Astrocyte (in vitro differentiated cells and primary cell): ENCODE results near the gene ZNF556. TPM values are rescaled to one million over a fixed set of nuclear protein-coding genes. Genes with fewer than 3 reads are reported as not detected.
A peak's percentile ranks its signal among the peaks of the same experiment; 100 is the strongest.

ENCODE experiments used
- DNase-seq: peaks from one replicate; pipeline ENCODE4 v3.0.0-alpha.2; 2010; ENCODE audit warnings: low read depth
- FAIRE-seq: peaks from 2 replicates; lab custom pipeline; 2011; peaks lifted over from hg19 to GRCh38; lab: Jason Lieb, UNC
- H2AFZ ChIP-seq: 2 replicates; pipeline ENCODE4 v1.6.0; 2012; ENCODE audit warnings: low read depth, low read length, inconsistent platforms
- H3K27ac ChIP-seq: 2 replicates; pipeline ENCODE4 v1.5.1; 2011; ENCODE audit warnings: low read depth, low read length, inconsistent platforms
- H3K27me3 ChIP-seq: 2 replicates; pipeline ENCODE4 v1.6.0; 2011; ENCODE audit warnings: low read length, inconsistent platforms; ENCODE audit not compliant: insufficient read depth
- H3K36me3 ChIP-seq: 2 replicates; pipeline ENCODE4 v1.5.1; 2011; ENCODE audit warnings: low read length, inconsistent platforms; ENCODE audit not compliant: insufficient read depth
- H3K4me1 ChIP-seq: 2 replicates; pipeline ENCODE4 v1.5.1; 2011; ENCODE audit warnings: low read length, inconsistent platforms; ENCODE audit not compliant: insufficient read depth
- H3K4me2 ChIP-seq: 2 replicates; pipeline ENCODE4 v1.6.0; 2012; ENCODE audit warnings: low read length, inconsistent platforms
- H3K4me3 ChIP-seq: 2 replicates; pipeline ENCODE4 v1.5.1; 2011; ENCODE audit warnings: low read depth, mild to moderate bottlenecking, low read length, inconsistent platforms; ENCODE audit not compliant: insufficient read depth
- H3K79me2 ChIP-seq: 2 replicates; pipeline ENCODE4 v1.6.0; 2012; ENCODE audit warnings: mild to moderate bottlenecking, low read length, inconsistent platforms; ENCODE audit not compliant: insufficient read depth
- H3K9ac ChIP-seq: 2 replicates; pipeline ENCODE4 v1.6.0; 2012; ENCODE audit warnings: mild to moderate bottlenecking, low read length, inconsistent platforms
- H3K9me3 ChIP-seq: 2 replicates; pipeline ENCODE4 v1.5.1; 2012; ENCODE audit warnings: low read depth, mild to moderate bottlenecking, low read length, inconsistent platforms; ENCODE audit not compliant: insufficient read depth
- H4K20me1 ChIP-seq: 2 replicates; pipeline ENCODE4 v1.6.0; 2012; ENCODE audit warnings: low read length, inconsistent platforms; ENCODE audit not compliant: insufficient read depth
- H3K27ac Mint-ChIP-seq: one replicate; pipeline ENCODE4 v1.8.0; 2021; ENCODE audit warnings: mild to moderate bottlenecking, mixed read lengths; ENCODE audit not compliant: unreplicated experiment
- H3K27me3 Mint-ChIP-seq: one replicate; pipeline ENCODE4 v1.8.0; 2021; ENCODE audit warnings: low read depth, mixed read lengths; ENCODE audit not compliant: unreplicated experiment
- H3K36me3 Mint-ChIP-seq: one replicate; pipeline ENCODE4 v1.8.0; 2021; ENCODE audit warnings: low read depth, mixed read lengths; ENCODE audit not compliant: unreplicated experiment
- H3K4me1 Mint-ChIP-seq: one replicate; pipeline ENCODE4 v1.8.0; 2021; ENCODE audit warnings: low read depth, mixed read lengths; ENCODE audit not compliant: unreplicated experiment
- H3K4me3 Mint-ChIP-seq: one replicate; pipeline ENCODE4 v1.8.0; 2021; ENCODE audit warnings: mild to moderate bottlenecking, moderate library complexity, mixed read lengths; ENCODE audit not compliant: unreplicated experiment
- H3K9me3 Mint-ChIP-seq: one replicate; pipeline ENCODE4 v1.8.0; 2021; ENCODE audit warnings: mild to moderate bottlenecking, mixed read lengths; ENCODE audit not compliant: unreplicated experiment
- CTCF ChIP-seq: IDR thresholded peaks from 2 replicates; pipeline ENCODE4 v1.5.1; 2011; ENCODE audit warnings: low read depth, mild to moderate bottlenecking, inconsistent platforms, low read length, moderate library complexity; ENCODE audit not compliant: insufficient read depth
- EZH2 ChIP-seq: IDR thresholded peaks from 2 replicates; pipeline ENCODE4 v1.6.1; 2012; ENCODE audit warnings: mild to moderate bottlenecking, low read length, inconsistent platforms; ENCODE audit not compliant: insufficient read depth
- total RNA-seq: library from RNA; stranded (reverse); gene quantifications from 2 replicates; pipeline ENCODE4 v1.2.1, GENCODE V29; 2021

Gene ZNF556
- total RNA-seq, 1 donor from 2014 or later: not detected

DNA sequence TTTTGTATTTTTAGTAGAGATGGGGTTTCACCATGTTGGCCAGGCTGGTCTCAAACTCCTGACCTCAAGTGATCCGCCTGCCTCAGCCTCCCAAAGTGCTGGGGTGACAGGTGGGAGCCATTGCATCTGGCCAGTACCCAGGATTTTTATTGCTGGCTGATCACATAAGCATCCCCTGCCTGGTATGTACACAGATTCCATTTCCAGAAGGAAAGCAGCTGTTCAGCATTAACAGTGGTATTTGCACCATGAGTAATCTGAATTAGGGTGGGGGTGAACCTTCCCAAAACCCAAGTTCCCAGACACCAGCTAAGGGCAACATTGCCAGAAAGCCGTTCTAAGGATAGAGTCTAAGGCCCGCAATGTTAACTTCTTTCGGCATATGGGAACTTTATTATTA, 18.5 kb upstream of the ZNF556 start:
- H3K4me3 ChIP-seq: no peak overlapping the region
- H2AFZ ChIP-seq: no peak overlapping the region
- H3K9me3 ChIP-seq: peaks cover 33% of the 10 kb centered on the region
- no peaks in the 10 kb centered on the region for H3K4me1 ChIP-seq
- Mint-ChIP-seq H3K27me3 (no peaks in the 10 kb centered on the region), H3K36me3 (peaks cover 61% of the 10 kb centered on the region), H3K27ac (no peak overlapping the region), H3K4me3 (no peak overlapping the region), H3K9me3 (peaks cover 59% of the 10 kb centered on the region), H3K4me1 (no peaks in the 10 kb centered on the region)
- H3K36me3 ChIP-seq: peaks cover 19% of the 10 kb centered on the region
- no peak overlapping the region for H3K27ac ChIP-seq
- no peaks in the 10 kb centered on the region for H3K27me3 ChIP-seq
- H3K9ac ChIP-seq: no peak overlapping the region
- peaks cover 15% of the 10 kb centered on the region for H4K20me1 ChIP-seq
- no peak for TF ChIP-seq CTCF
- no peak for TF ChIP-seq EZH2
- H3K79me2 ChIP-seq: peaks cover 36% of the 10 kb centered on the region
- FAIRE-seq (no peak), DNase-seq (no peak)
- H3K4me2 ChIP-seq: no peak overlapping the region

DNA sequence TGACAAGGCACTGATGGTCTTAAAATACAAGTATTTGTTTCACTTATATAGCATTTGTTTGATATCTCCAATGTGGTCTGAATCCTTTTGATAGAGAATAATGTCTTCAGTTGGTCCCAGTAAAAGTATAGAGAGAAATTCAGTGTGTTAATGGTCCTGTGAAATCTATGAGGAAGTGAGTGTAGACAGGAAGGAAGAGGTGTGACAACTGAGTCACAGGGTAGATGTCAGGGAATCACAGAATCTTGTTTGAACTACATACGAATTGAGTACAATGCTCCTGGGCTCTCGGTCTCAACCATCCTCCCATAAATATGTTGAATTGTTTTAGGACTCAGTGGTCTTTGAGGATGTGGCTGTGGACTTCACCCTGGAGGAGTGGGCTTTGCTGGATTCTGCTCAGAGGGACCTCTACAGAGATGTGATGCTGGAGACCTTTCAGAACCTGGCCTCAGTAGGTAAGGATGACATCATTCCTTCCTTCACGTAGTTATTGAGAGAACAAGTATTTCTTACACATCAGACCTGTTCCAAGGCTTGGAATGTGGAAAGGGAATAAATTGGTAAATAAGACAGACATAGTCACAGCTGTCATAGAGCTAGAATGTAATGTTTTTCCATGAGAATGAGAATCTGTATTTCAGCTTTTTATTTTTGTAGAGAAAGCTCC, 16.7 kb upstream of the ZNF556 start:
- no peak overlapping the region for H2AFZ ChIP-seq
- Mint-ChIP-seq H3K4me3 (no peak overlapping the region), H3K27ac (no peak overlapping the region), H3K36me3 (peaks cover 72% of the 10 kb centered on the region), H3K27me3 (no peaks in the 10 kb centered on the region), H3K9me3 (peaks cover 71% of the 10 kb centered on the region), H3K4me1 (no peaks in the 10 kb centered on the region)
- no peaks in the 10 kb centered on the region for H3K27me3 ChIP-seq
- H3K79me2 ChIP-seq: peaks cover 23% of the 10 kb centered on the region
- peaks cover 47% of the 10 kb centered on the region for H3K9me3 ChIP-seq
- H3K9ac ChIP-seq: no peak overlapping the region
- H4K20me1 ChIP-seq: peaks cover 13% of the 10 kb centered on the region
- H3K4me3 ChIP-seq: no peak overlapping the region
- H3K4me2 ChIP-seq: no peak overlapping the region
- no peak for FAIRE-seq
- TF ChIP-seq EZH2: no peak
- TF ChIP-seq CTCF: no peak
- no peak overlapping the region for H3K27ac ChIP-seq
- no peaks in the 10 kb centered on the region for H3K4me1 ChIP-seq
- H3K36me3 ChIP-seq: peaks cover 28% of the 10 kb centered on the region
- no peak for DNase-seq

GRCh38 chr19:2852598-2852997, 14.5 kb upstream of the ZNF556 start:
- Mint-ChIP-seq H3K4me1 (no peaks in the 10 kb centered on the region), H3K4me3 (no peak overlapping the region), H3K27ac (no peak overlapping the region), H3K36me3 (peaks cover 72% of the 10 kb centered on the region), H3K27me3 (no peaks in the 10 kb centered on the region), H3K9me3 (peaks cover 69% of the 10 kb centered on the region)
- DNase-seq (no peak), FAIRE-seq (peak; percentile 13)
- peaks cover 11% of the 10 kb centered on the region for H3K79me2 ChIP-seq
- peaks cover 28% of the 10 kb centered on the region for H3K36me3 ChIP-seq
- no peak for TF ChIP-seq CTCF
- no peak for TF ChIP-seq EZH2
- no peak overlapping the region for H3K4me2 ChIP-seq
- H3K4me3 ChIP-seq: peak overlapping the region; percentile 8
- peaks cover 60% of the 10 kb centered on the region for H3K9me3 ChIP-seq
- H3K27ac ChIP-seq: no peak overlapping the region
- no peak overlapping the region for H2AFZ ChIP-seq
- H4K20me1 ChIP-seq: peaks cover 5% of the 10 kb centered on the region
- H3K27me3 ChIP-seq: no peaks in the 10 kb centered on the region
- no peaks in the 10 kb centered on the region for H3K4me1 ChIP-seq
- no peak overlapping the region for H3K9ac ChIP-seq
